ENCODE data around the gene TEX264.

TEX264 gene

GRCh38 chr3:51712511-51712931 is 41.5 kb downstream of the TEX264 start:
- no peak for TF ChIP-seq EZH2 (IDR thresholded peaks at IDR 0.05; ENCODE audit: borderline replicate concordance, low read depth, low read length, severe bottlenecking)
- TF ChIP-seq, protein P1, sequence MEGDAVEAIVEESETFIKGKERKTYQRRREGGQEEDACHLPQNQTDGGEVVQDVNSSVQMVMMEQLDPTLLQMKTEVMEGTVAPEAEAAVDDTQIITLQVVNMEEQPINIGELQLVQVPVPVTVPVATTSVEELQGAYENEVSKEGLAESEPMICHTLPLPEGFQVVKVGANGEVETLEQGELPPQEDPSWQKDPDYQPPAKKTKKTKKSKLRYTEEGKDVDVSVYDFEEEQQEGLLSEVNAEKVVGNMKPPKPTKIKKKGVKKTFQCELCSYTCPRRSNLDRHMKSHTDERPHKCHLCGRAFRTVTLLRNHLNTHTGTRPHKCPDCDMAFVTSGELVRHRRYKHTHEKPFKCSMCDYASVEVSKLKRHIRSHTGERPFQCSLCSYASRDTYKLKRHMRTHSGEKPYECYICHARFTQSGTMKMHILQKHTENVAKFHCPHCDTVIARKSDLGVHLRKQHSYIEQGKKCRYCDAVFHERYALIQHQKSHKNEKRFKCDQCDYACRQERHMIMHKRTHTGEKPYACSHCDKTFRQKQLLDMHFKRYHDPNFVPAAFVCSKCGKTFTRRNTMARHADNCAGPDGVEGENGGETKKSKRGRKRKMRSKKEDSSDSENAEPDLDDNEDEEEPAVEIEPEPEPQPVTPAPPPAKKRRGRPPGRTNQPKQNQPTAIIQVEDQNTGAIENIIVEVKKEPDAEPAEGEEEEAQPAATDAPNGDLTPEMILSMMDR (IDR thresholded peaks at IDR 0.05; ENCODE audit: borderline replicate concordance, extremely low read depth, low read length, poor library complexity, severe bottlenecking), result no peak
- no peak for DNase-seq

DNA sequence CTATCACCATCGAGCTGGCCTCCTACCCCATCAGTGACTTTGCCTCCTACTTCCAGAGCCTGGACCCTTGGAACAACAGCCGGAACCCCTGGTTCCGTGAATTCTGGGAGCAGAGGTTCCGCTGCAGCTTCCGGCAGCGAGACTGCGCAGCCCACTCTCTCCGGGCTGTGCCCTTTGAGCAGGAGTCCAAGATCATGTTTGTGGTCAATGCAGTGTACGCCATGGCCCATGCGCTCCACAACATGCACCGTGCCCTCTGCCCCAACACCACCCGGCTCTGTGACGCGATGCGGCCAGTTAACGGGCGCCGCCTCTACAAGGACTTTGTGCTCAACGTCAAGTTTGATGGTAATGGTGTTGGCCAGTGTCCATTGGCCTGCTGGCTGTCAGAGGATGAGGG is 41.9 kb downstream of the TEX264 start:
- no peaks in the 10 kb centered on the region for H3K9me3 ChIP-seq (ENCODE audit: insufficient read depth, low read length, severe bottlenecking)
- no peaks in the 10 kb centered on the region; the same call in 1 of the 2 replicates for H4K20me1 ChIP-seq (ENCODE audit: insufficient read depth, low read length)
- no peak overlapping the region for H3K4me2 ChIP-seq (ENCODE audit: insufficient read depth, low read length)
- H3K79me2 ChIP-seq (ENCODE audit: insufficient read depth, low read length), result no peaks in the 10 kb centered on the region
- H3K27me3 ChIP-seq (ENCODE audit: insufficient read depth, low read length, poor library complexity), result no peaks in the 10 kb centered on the region
- TF ChIP-seq, protein P1 (IDR thresholded peaks at IDR 0.05; ENCODE audit: borderline replicate concordance, extremely low read depth, low read length, poor library complexity, severe bottlenecking), result no peak
- ATAC-seq (ENCODE audit: insufficient read depth, low read depth) (no peak), DNase-seq (no peak)
- no peak overlapping the region for H2AFZ ChIP-seq (ENCODE audit: low read depth, low read length)
- H3K9ac ChIP-seq (ENCODE audit: low read depth, low read length), result no peak overlapping the region
- H3K27ac ChIP-seq (ENCODE audit: low read length), result no peak overlapping the region
- H3K36me3 ChIP-seq (ENCODE audit: insufficient read depth, low read length), result no peaks in the 10 kb centered on the region
- no peaks in the 10 kb centered on the region for H3K4me1 ChIP-seq (ENCODE audit: insufficient read depth, low read length)
- H3K4me3 ChIP-seq (ENCODE audit: low read depth in 1 of 2, low read length in 2 of 2), result no peak overlapping the region

More at GRCh38 chr3:51712511-51712931, 41.5 kb downstream of the TEX264 start:
- ATAC-seq (ENCODE audit: insufficient read depth, low read depth), result no peak
- Histone ChIP-seq H2AFZ (ENCODE audit: low read depth, low read length) (no peak overlapping the region), H3K9me3 (ENCODE audit: insufficient read depth, low read length, severe bottlenecking) (no peaks in the 10 kb centered on the region), H3K79me2 (ENCODE audit: insufficient read depth, low read length) (no peaks in the 10 kb centered on the region), H3K4me3 (ENCODE audit: low read depth in 1 of 2, low read length in 2 of 2) (no peak overlapping the region), H3K27ac (ENCODE audit: low read length) (no peak overlapping the region), H4K20me1 (ENCODE audit: insufficient read depth, low read length) (peaks cover 2% of the 10 kb centered on the region), H3K27me3 (ENCODE audit: insufficient read depth, low read length, poor library complexity) (no peaks in the 10 kb centered on the region), H3K36me3 (ENCODE audit: insufficient read depth, low read length) (no peaks in the 10 kb centered on the region), H3K4me1 (ENCODE audit: insufficient read depth, low read length) (no peaks in the 10 kb centered on the region), H3K9ac (ENCODE audit: low read depth, low read length) (no peak overlapping the region), H3K4me2 (ENCODE audit: insufficient read depth, low read length) (no peak overlapping the region)

GRCh38 chr3:51715231-51715976 is 44.4 kb downstream of the TEX264 start:
- no peaks in the 10 kb centered on the region for H3K27me3 ChIP-seq (ENCODE audit: insufficient read depth, low read length, poor library complexity)
- no peak overlapping the region for H3K27ac ChIP-seq (ENCODE audit: low read length)
- no peaks in the 10 kb centered on the region for H3K9me3 ChIP-seq (ENCODE audit: insufficient read depth, low read length, severe bottlenecking)
- H3K9ac ChIP-seq (ENCODE audit: low read depth, low read length), result no peak overlapping the region
- no peak overlapping the region for H3K4me3 ChIP-seq (ENCODE audit: low read depth in 1 of 2, low read length in 2 of 2)
- H2AFZ ChIP-seq (ENCODE audit: low read depth, low read length), result no peak overlapping the region
- ATAC-seq (ENCODE audit: insufficient read depth, low read depth) (no peak), DNase-seq (no peak)
- no peak for TF ChIP-seq EZH2 (IDR thresholded peaks at IDR 0.05; ENCODE audit: borderline replicate concordance, low read depth, low read length, severe bottlenecking)
- TF ChIP-seq, protein P1 (IDR thresholded peaks at IDR 0.05; ENCODE audit: borderline replicate concordance, extremely low read depth, low read length, poor library complexity, severe bottlenecking), result no peak
- H3K4me1 ChIP-seq (ENCODE audit: insufficient read depth, low read length), result no peaks in the 10 kb centered on the region
- no peaks in the 10 kb centered on the region; the same call in 1 of the 2 replicates for H4K20me1 ChIP-seq (ENCODE audit: insufficient read depth, low read length)
- H3K79me2 ChIP-seq (ENCODE audit: insufficient read depth, low read length), result no peaks in the 10 kb centered on the region
- H3K4me2 ChIP-seq (ENCODE audit: insufficient read depth, low read length), result no peak overlapping the region
- no peaks in the 10 kb centered on the region for H3K36me3 ChIP-seq (ENCODE audit: insufficient read depth, low read length)
